ENCODE results near the gene SMARCD3.

SMARCD3 gene

GRCh38 chr7:151206914-151207313 lies 41.6 kb downstream of the SMARCD3 start:
- no peak for DNase-seq

- no peak for DNase-seq
These were observed 42.8 kb downstream of the SMARCD3 start for GRCh38 chr7:151205730-151206129.

GRCh38 chr7:151204383-151205032 lies 44.0 kb downstream of the SMARCD3 start:
- no peak for DNase-seq

GRCh38 chr7:151202836-151203235 lies 45.7 kb downstream of the SMARCD3 start:
- no peak for DNase-seq

- DNase-seq: no peak
These were observed 46.7 kb downstream of the SMARCD3 start for GRCh38 chr7:151201751-151202150.

DNA sequence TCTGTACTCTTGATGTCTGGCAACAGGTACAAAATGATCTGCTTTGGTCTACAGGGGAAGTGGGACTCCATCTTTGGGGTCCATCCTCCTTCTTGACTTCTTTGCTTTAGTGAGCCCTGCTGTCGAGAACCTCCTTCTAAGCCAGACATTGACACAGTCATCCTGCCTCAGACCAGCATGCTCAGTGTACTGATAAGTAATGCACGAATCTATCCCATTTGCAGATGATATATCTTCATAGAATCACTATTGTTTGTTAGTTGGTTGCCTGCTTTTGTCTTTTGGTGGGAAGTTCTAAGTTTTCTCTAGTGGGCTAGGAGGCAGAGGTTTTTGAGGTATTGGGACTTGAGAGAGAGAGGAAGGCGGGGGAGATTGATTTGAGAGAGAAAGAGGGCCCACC lies 47.1 kb downstream of the SMARCD3 start:
- no peak for DNase-seq

DNA sequence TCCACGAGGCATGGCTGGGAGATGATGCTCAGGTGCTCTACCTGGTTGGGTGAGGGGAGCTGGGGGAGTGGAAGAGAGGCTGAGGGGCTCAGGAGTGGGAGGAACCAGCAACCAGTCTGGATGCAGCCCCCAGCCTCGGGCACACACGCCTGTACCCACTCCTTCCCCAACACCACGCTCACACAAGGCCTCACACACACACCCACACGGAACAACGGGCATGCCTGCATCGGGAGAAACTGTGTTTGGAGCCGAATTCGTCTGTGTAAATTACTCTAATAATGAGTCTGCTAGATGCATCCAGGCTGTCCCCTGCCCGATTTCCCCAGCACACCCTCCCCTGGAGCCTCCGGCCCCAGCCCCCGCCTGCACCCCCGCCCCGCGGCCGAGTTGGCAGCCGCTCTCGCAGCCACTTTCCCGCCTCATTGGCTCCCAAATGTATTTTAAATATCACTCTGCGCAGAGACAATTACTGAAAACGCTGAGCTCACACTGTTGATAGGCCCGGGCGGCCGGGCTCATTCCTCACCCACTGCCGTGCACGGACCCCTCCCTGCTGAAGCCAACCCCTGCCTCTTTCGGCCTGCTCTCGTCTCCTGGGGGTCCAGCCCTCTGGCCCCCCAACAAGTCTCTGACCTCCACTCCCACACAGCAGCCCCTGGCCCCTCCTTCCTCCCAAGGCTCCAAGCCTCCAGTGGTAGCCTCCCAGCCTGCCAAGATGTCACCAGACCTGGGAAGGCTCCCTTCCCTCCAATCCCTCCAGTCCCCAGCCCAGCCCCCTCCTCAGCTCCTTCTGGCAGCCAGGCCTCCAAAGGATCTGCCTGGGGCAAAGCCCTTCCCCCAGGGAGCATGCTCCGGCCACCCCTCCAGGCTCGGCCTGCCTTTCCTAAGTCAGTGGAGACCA lies 49.3 kb downstream of the SMARCD3 start:
- DNase-seq: no peak

- DNase-seq: no peak
These were observed 50.6 kb downstream of the SMARCD3 start for GRCh38 chr7:151197932-151198331.

DNA sequence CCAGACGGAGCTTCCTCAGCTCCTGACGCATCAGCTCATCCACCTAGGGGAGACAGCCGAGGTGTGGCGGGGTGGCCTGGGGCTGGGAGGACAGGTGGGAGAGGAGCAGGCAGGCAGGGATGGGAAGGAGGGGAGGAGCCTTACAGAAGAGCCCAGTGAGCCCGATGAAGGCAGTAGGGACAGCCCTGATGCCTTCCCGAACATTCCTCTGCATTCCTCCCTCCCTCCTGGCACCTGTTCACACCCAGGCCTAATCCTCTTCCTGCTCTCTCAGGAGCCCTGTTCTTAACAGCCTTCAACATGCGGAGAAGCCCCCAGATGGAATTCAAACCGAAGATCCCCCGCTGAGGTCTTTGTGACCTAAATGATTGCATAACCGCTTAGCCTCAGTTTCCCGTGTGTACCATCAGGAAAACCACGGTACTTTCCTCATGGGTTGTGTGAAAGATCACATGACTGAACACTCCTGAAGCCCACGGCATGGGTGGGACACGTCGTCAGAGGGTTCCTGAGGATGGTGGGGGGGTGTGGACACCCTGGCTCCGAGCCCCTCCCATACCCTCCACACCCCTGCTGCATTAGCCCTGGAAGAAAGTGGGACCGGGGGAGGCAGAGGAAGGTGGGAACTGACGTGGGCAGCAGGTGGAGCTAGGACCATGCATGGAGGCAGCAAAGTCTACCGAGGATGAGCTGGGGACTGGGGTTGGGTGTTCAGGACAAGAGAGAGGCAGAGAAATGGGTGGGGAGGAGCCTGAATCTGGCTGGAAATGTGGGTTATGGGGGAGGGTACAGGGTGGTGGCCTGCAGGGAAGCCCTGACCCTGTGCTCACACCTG lies 52.7 kb downstream of the SMARCD3 start:
- DNase-seq: no peak

DNA sequence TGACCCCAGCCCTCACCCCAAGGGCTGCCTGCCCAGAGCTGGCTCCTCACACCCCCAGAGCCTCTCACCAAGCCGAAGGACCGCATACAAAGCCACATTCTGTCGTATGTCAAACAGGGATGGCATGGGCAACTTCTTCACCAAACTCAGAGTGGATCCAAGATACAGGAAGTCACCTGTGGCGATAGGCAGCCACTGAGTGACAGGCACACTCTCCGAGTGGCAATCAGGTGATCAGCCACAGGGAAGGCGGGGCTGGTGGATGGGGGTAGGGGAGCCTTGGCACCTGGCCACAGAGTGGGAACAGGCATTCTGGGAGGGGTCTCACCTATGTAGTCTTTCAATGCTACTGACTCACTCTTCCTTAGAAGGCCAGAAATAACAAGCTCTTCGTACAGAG lies 54.3 kb downstream of the SMARCD3 start:
- DNase-seq: no peak

- DNase-seq: no peak
These were observed 55.1 kb downstream of the SMARCD3 start for GRCh38 chr7:151193203-151193978.

- no peak for DNase-seq
These were observed 56.4 kb downstream of the SMARCD3 start for GRCh38 chr7:151192002-151192539.

DNA sequence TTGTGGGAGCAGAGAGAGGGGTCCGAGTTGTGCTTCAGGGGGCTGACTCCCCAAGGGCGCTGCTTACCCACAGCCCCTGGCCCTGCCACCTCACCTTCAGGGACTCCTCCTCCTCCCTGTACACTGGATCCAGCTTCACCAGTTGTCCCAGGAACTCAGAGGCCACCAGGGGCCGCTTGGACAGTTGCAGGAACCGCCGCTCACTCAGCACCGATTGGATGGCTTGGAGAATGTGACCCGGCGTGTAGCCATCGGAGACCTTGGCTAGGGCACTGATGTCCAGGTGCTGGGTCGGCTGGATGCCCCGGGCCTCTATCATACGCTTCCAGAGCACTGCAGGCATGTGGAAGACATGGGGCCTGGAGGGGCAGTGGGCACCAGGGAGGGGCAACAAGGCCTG lies 57.0 kb downstream of the SMARCD3 start:
- DNase-seq: no peak

- DNase-seq: no peak
These were observed 59.5 kb downstream of the SMARCD3 start for GRCh38 chr7:151189038-151189437.
